HG03432 (cell line): ENCODE measurements around the gene FAM200C.

Experiments used
- ATAC-seq: cut with Tn5 transposase; IDR thresholded peaks from one replicate; pipeline ENCODE4 v1.9.1; 2021; ENCODE audit warnings: mild to moderate bottlenecking, moderate library complexity; ENCODE audit not compliant: unreplicated experiment

FAM200C gene

GRCh38 chr5:160367885-160368284 is 32.0 kb downstream of the FAM200C start:
- no peak for ATAC-seq

- no peak for ATAC-seq
These were observed 32.6 kb downstream of the FAM200C start for GRCh38 chr5:160367261-160367660.

GRCh38 chr5:160366230-160366629 is 33.6 kb downstream of the FAM200C start:
- no peak for ATAC-seq

DNA sequence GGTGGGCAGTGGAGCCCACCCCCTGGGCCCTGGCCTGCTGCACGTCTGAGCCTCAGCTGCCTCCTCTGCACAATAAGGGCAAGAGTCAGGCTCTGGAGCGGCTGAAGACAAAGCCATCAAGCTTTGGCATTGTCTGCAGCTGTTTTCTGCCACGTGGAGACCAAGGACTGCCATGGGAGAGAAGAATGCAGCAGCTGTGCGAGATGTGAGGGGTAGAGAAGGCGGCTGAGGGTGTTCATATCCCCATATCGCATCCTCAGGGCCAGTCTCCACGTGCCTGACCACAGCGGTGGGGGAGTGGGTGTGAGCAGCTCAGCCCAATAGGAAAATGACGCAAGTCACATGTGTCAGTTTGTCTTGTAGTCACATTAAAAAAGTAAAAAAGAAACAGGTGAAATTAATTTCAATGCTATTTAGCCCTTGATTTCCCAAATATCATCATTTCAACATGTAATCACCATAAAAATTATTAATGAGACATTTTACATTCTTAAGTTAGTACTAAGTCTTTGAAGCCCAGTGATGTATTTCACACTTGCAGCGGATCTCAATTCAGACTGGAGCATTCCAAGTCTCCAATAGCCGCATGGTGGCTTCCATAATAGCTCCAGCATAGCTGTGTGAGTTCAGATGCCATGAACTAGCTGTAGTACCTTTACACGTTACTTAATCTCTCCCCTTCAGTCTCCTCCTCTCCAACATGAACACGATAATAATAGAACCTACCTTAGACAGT is 36.0 kb downstream of the FAM200C start:
- no peak for ATAC-seq

GRCh38 chr5:160363211-160363610 is 36.6 kb downstream of the FAM200C start:
- no peak for ATAC-seq

- no peak for ATAC-seq
These were observed 38.1 kb downstream of the FAM200C start for GRCh38 chr5:160361624-160362228.

DNA sequence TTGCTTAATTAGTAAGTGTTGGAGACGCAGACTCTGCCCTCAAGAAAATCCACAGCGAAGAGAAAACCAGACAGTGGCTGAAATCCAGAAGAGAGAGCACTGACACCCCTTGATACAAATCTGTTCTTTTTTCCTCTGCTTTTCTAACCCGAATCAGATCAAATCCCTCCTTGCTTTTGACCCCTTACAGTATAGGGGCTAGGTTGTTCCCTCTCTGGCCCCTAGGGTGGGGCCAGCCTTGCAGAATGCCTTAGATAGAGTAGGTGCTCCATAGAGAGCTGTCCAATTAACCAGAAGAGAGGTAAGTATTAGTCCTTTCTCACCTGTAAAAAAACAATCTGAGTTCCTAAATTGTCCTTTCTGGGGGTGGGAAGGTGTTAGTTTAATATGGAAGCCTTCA is 39.5 kb downstream of the FAM200C start:
- no peak for ATAC-seq

- no peak for ATAC-seq
These were observed 40.0 kb downstream of the FAM200C start for GRCh38 chr5:160359816-160360215.

DNA sequence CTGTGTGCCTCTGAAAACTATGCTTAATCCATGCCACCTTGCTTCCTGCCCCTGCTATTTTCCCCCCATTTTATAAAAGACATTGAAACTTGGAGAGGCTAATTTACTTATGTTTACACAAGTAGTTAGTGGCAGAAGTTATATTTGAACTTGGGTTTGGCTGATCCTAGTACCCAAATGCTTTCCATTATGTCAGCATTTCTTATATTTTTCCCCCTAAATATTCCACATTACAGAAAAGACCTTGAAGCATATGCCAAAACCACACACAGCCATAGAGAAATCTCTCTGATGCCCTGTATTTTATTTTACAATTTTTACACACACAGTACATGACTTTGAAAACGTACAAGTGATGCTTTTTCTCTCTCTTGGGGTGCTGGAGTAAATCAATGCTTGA is 40.6 kb downstream of the FAM200C start:
- ATAC-seq: no peak

GRCh38 chr5:160357861-160358411 is 41.9 kb downstream of the FAM200C start:
- ATAC-seq: no peak

DNA sequence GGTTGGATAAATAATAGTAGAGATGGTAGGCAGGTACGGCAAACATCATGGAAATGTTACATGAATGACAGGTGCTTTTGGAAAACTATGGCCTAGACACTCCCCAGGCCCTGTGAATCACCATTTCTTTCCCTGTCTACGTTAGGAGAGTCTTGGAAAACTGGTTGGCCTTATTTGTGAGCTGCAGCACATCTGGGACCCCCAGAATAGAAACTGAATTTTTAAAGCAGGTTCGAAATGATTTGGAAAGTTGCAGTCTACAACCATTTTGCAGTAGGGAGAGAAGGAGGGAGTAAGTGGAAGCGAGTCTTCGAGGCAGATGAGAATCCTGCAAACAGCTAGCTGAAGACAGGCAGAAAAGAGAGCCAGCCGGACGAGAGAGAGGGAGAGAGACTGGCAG is 42.5 kb downstream of the FAM200C start:
- no peak for ATAC-seq

DNA sequence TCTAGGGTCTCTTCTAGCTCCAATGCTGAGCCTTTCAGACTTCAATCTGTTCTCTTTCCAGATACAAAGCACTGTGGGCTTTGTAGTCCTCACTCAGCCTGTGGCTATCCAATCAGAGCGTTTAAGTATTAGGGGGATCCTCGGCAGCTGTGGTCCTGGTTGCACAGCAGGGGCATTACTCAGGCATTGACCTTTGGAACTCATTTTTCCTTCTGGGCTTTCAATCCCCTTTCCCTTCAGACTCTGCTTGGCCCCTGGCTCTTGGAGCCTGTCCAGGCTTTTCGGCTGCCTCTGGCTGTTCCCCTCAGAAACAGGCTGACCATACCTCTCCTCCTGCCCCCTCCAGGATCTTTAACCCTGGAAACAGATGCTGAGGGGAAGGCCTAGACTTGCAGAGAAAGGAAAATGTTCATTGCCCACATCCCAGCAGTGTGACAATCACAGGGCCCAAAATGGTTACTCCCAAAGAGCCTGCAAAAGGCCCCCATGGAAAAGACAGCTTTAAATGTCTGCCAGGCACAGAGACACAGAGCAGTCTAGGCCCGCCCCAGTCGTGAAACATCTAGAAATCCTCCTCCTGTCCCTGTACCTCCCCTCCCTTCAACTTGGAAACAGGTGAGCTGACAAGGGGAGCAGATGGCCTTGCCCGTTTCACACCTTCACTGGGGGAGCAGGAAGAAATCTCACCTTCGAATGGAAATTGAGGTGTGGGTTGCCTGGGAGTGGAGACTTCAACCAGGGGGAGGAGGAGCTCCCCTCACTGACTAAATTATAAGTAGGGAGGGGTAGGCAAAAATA is 43.1 kb downstream of the FAM200C start:
- ATAC-seq: no peak

GRCh38 chr5:160354666-160355065 is 45.2 kb downstream of the FAM200C start:
- no peak for ATAC-seq

DNA sequence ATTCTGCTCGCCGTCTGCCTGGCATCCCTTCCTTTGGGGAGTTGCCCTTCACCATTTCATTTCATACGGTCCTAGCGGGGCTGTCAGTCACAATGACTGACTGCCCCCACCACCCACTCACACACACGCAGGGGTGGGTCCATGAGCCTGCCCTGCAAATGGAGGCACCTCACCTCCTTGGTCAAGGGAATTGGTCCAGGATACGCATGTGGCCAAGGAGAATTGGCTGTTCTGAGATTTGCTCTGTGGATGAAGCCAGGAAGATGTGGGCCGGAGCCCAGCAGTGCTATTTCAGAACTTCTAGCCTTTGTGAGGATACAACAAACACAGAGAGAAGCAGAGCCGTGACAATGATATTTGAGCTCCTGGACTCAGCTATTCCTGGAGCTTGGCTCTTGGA is 46.5 kb downstream of the FAM200C start:
- no peak for ATAC-seq

GRCh38 chr5:160352308-160352707 is 47.5 kb downstream of the FAM200C start:
- ATAC-seq: no peak

- ATAC-seq: no peak
These were observed 49.9 kb downstream of the FAM200C start for GRCh38 chr5:160349935-160350303.

- ATAC-seq: no peak
These were observed 50.5 kb downstream of the FAM200C start for GRCh38 chr5:160349249-160349934.

GRCh38 chr5:160348080-160348479 is 51.8 kb downstream of the FAM200C start:
- no peak for ATAC-seq

DNA sequence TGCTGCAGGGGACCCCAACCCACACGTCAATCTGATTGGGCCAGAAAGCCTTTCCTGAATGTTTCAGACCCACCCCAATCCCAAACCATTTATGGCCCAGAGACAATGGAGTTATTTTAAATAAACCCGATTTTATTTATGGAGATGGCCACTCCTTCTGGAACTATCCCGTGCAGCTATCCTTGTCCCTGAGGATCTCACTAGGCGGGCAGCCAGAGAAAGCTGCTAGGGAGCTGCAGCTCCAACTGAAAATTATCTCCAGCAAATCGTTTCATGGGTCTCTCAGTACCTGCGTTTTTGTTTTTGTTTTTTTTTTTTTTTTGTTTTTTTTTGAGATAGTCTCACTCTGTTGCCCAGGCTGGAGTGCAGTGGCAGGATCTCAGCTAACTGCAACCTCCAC is 52.4 kb downstream of the FAM200C start:
- ATAC-seq: no peak
